Caco-2 (cell line): ENCODE data around the gene DRAP1. TPM values are rescaled to one million over a fixed set of nuclear protein-coding genes. Genes with fewer than 3 reads are reported as not detected.
A peak's percentile ranks its signal among the peaks of the same experiment; 100 is the strongest.

Experiments
- BruUV-seq: library from RNA; stranded (reverse); fragments of 400-500 nt; replicated peaks from 2 replicates; lab custom pipeline; 2021; lab: Mats Ljungman, UMichigan
- CTCF ChIA-PET: fragments of 300-600 bp; sonication (Branson Sonifier 250); formaldehyde crosslinking; loops from one replicate; lab custom pipeline; 2022; ENCODE audit warnings: antibody characterized with exemption; lab: Charles Lee
- POLR2A ChIA-PET: fragments of 300-600 bp; sonication (Branson Sonifier 250); formaldehyde crosslinking; loops from one replicate; lab custom pipeline; 2022; ENCODE audit warnings: antibody characterized with exemption; lab: Charles Lee
- DNase-seq, 2 experiments: peaks; one replicate each; pipeline versions ENCODE4 v3.0.0 to v3.0.0-alpha.2; 2020 to 2022
- H3K27me3 ChIP-seq: replicated peaks from 2 replicates; pipeline ENCODE4 v1.6.0; 2011; ENCODE audit warnings: low read length; ENCODE audit not compliant: control insufficient read depth, insufficient read depth
- H3K36me3 ChIP-seq: 2 replicates; pipeline ENCODE4 v1.5.1; 2011; ENCODE audit warnings: low read length; ENCODE audit not compliant: control insufficient read depth, insufficient read depth
- H3K4me1 ChIP-seq: fragments of 250-450 bp; sonication (Bioruptor Pico); 2 replicates; pipeline ENCODE4 v1.5.1; 2020; ENCODE audit warnings: mild to moderate bottlenecking
- H3K4me3 ChIP-seq: 2 replicates; pipeline ENCODE4 v1.5.1; 2011; ENCODE audit warnings: low read depth, mild to moderate bottlenecking, control low read depth, low read length
- H3K9me3 ChIP-seq: fragments of 250-450 bp; sonication (Bioruptor Pico); 2 replicates; pipeline ENCODE4 v1.5.1; 2020; ENCODE audit warnings: mild to moderate bottlenecking, moderate library complexity
- H3K27ac Mint-ChIP-seq: one replicate; pipeline ENCODE4 v1.8.0; 2022; ENCODE audit warnings: mixed read lengths; ENCODE audit not compliant: unreplicated experiment
- H3K27me3 Mint-ChIP-seq: one replicate; pipeline ENCODE4 v1.8.0; 2022; ENCODE audit warnings: mixed read lengths; ENCODE audit not compliant: insufficient read depth, unreplicated experiment
- H3K36me3 Mint-ChIP-seq: one replicate; pipeline ENCODE4 v1.8.0; 2022; ENCODE audit warnings: mild to moderate bottlenecking, mixed read lengths; ENCODE audit not compliant: insufficient read depth, unreplicated experiment
- H3K4me1 Mint-ChIP-seq: one replicate; pipeline ENCODE4 v1.8.0; 2022; ENCODE audit warnings: low read depth, mixed read lengths; ENCODE audit not compliant: unreplicated experiment
- H3K4me3 Mint-ChIP-seq: one replicate; pipeline ENCODE4 v1.8.0; 2022; ENCODE audit warnings: mild to moderate bottlenecking, moderate library complexity, mixed read lengths; ENCODE audit not compliant: unreplicated experiment
- H3K9me3 Mint-ChIP-seq: one replicate; pipeline ENCODE4 v1.8.0; 2022; ENCODE audit warnings: mixed read lengths; ENCODE audit not compliant: unreplicated experiment
- CTCF ChIP-seq, 2 experiments: fragments of 200-600 bp in 1 of 2; IDR thresholded peaks; 1 replicate in 1 of 2; 2 replicates in 1 of 2; pipeline versions ENCODE4 v1.5.1 to v1.8.0; 2011 to 2022; ENCODE audit warnings: antibody characterized with exemption in 1 of 2, control low read depth in 1 of 2, inconsistent platforms in 1 of 2, low read depth in 1 of 2, low read length in 1 of 2, mild to moderate bottlenecking in 1 of 2, moderate library complexity in 1 of 2; ENCODE audit not compliant: insufficient read depth in 1 of 2, severe bottlenecking in 1 of 2, unreplicated experiment in 1 of 2
- intact Hi-C: fragments of 100-400 bp; cut with micrococcal nuclease; formaldehyde crosslinking; loops from one replicate; pipeline ENCODE4 v1.10.0; 2022; ENCODE audit not compliant: unreplicated experiment
- total RNA-seq: library from RNA; stranded (reverse); gene quantifications from 2 replicates; pipeline ENCODE4 v1.2.3, GENCODE V29; 2022

The DRAP1 gene
- total RNA-seq, 1 experiment from 2014 or later = 91.0 TPM

- Mint-ChIP-seq H3K4me3 (no peak overlapping the region), H3K27me3 (no peaks in the 10 kb centered on the region), H3K9me3 (no peaks in the 10 kb centered on the region), H3K4me1 (peaks cover 12% of the 10 kb centered on the region), H3K36me3 (peaks cover 55% of the 10 kb centered on the region), H3K27ac (no peak overlapping the region)
- BruUV-seq = no TSS peak
- DNase-seq = no peak
- H3K4me1 ChIP-seq = peaks cover 13% of the 10 kb centered on the region
- TF ChIP-seq CTCF (IDR thresholded peaks at IDR 0.05; ENCODE audit: insufficient read depth in 1 of 2, low read depth in 1 of 2, low read length in 1 of 2, severe bottlenecking in 1 of 2, unreplicated experiment in 1 of 2) = no peak
- peaks cover 4% of the 10 kb centered on the region for H3K36me3 ChIP-seq
- H3K4me3 ChIP-seq = no peak overlapping the region
- intact Hi-C loops = no loop called here
- no peaks in the 10 kb centered on the region for H3K27me3 ChIP-seq
- ChIA-PET CTCF (interaction anchor here (1.6 kb wide), 1 partner anchor 40 kb away, joined by 5 read pairs; no protein-coding TSS in a partner anchor), POLR2A (no interaction called here)
- no peaks in the 10 kb centered on the region for H3K9me3 ChIP-seq
Observed at GRCh38 chr11:65883058-65883761, 36.0 kb upstream of the DRAP1 start.

GRCh38 chr11:65883786-65884715 lies 35.2 kb upstream of the DRAP1 start:
- Mint-ChIP-seq H3K9me3 (no peaks in the 10 kb centered on the region), H3K27me3 (no peaks in the 10 kb centered on the region), H3K4me1 (peaks cover 15% of the 10 kb centered on the region), H3K27ac (no peak overlapping the region), H3K4me3 (no peak overlapping the region), H3K36me3 (peaks cover 52% of the 10 kb centered on the region)
- H3K36me3 ChIP-seq = peaks cover 4% of the 10 kb centered on the region
- no TSS peak for BruUV-seq
- no peak for TF ChIP-seq CTCF (IDR thresholded peaks at IDR 0.05; ENCODE audit: insufficient read depth in 1 of 2, low read depth in 1 of 2, low read length in 1 of 2, severe bottlenecking in 1 of 2, unreplicated experiment in 1 of 2)
- peaks cover 14% of the 10 kb centered on the region for H3K4me1 ChIP-seq
- no peak overlapping the region for H3K4me3 ChIP-seq
- H3K9me3 ChIP-seq = no peaks in the 10 kb centered on the region
- intact Hi-C loops = loop anchor here (1.0 kb wide), 2 partner anchors 27 to 105 kb away; no protein-coding TSS in a partner anchor
- ChIA-PET POLR2A (interaction anchor here (0.5 kb wide), 1 partner anchor 40 kb away, joined by 9 read pairs; no protein-coding TSS in a partner anchor), CTCF (interaction anchor here (0.6 to 7.8 kb wide), 32 partner anchors 10 to 277 kb away, joined by 3 to 241 read pairs (median 4); partner anchors contain the start of genes AP5B1, BANF1, CFL1 and EIF1AD)
- DNase-seq = no peak
- no peaks in the 10 kb centered on the region for H3K27me3 ChIP-seq

- Mint-ChIP-seq H3K27ac (no peak overlapping the region), H3K27me3 (no peaks in the 10 kb centered on the region), H3K9me3 (no peaks in the 10 kb centered on the region), H3K36me3 (peaks cover 45% of the 10 kb centered on the region), H3K4me3 (no peak overlapping the region), H3K4me1 (peaks cover 22% of the 10 kb centered on the region)
- no peaks in the 10 kb centered on the region for H3K9me3 ChIP-seq
- intact Hi-C loops = loop anchor here (1.0 kb wide), 2 partner anchors 27 to 105 kb away; no protein-coding TSS in a partner anchor
- no peaks in the 10 kb centered on the region for H3K27me3 ChIP-seq
- BruUV-seq = no TSS peak
- peaks cover 20% of the 10 kb centered on the region for H3K4me1 ChIP-seq
- ChIA-PET CTCF (interaction anchor here (0.6 to 7.8 kb wide), 36 partner anchors 11 to 428 kb away, joined by 3 to 241 read pairs (median 4); partner anchors contain the start of genes AP5B1, BANF1, CFL1 and EIF1AD), POLR2A (interaction anchor here (0.5 kb wide), 1 partner anchor 40 kb away, joined by 9 read pairs; no protein-coding TSS in a partner anchor)
- H3K36me3 ChIP-seq = peaks cover 4% of the 10 kb centered on the region
- peak; percentile 77 to 90 for DNase-seq
- no peak overlapping the region for H3K4me3 ChIP-seq
- TF ChIP-seq CTCF (IDR thresholded peaks at IDR 0.05; ENCODE audit: insufficient read depth in 1 of 2, low read depth in 1 of 2, low read length in 1 of 2, severe bottlenecking in 1 of 2, unreplicated experiment in 1 of 2) = peak; percentile 98 to 100
Observed at GRCh38 chr11:65884716-65885092, 34.5 kb upstream of the DRAP1 start.
